WERI-Rb-1 (cell line): ENCODE measurements around the gene SERPINA5.

Experiments used
- DNase-seq: peaks from one replicate; pipeline ENCODE4 v3.0.0-alpha.2; 2020
- H3K27ac ChIP-seq: fragments of 250-450 bp; sonication (Bioruptor Pico); 2 replicates; pipeline ENCODE4 v1.5.1; 2020; ENCODE audit warnings: mild to moderate bottlenecking, moderate library complexity
- H3K27me3 ChIP-seq: fragments of 250-450 bp; sonication (Bioruptor Pico); 2 replicates; pipeline ENCODE4 v1.5.1; 2021; ENCODE audit warnings: mild to moderate bottlenecking, low read depth, moderate library complexity; ENCODE audit not compliant: insufficient read depth, severe bottlenecking
- H3K36me3 ChIP-seq: fragments of 250-450 bp; sonication (Bioruptor Pico); 2 replicates; pipeline ENCODE4 v1.5.1; 2020; ENCODE audit warnings: mild to moderate bottlenecking, moderate library complexity
- H3K4me3 ChIP-seq: 2 replicates; pipeline ENCODE4 v1.5.1; 2011; ENCODE audit warnings: low read depth, mild to moderate bottlenecking, control low read depth, low read length
- H3K9me3 ChIP-seq: fragments of 250-450 bp; sonication (Bioruptor Pico); 2 replicates; pipeline ENCODE4 v1.5.1; 2021; ENCODE audit warnings: mild to moderate bottlenecking, moderate library complexity; ENCODE audit not compliant: severe bottlenecking
- TF ChIP-seq, protein P1 (sequence below): IDR thresholded peaks from 2 replicates; pipeline ENCODE4 v1.5.1; 2011; ENCODE audit warnings: low read depth, mild to moderate bottlenecking, control low read depth, inconsistent platforms, low read length

The SERPINA5 gene

DNA sequence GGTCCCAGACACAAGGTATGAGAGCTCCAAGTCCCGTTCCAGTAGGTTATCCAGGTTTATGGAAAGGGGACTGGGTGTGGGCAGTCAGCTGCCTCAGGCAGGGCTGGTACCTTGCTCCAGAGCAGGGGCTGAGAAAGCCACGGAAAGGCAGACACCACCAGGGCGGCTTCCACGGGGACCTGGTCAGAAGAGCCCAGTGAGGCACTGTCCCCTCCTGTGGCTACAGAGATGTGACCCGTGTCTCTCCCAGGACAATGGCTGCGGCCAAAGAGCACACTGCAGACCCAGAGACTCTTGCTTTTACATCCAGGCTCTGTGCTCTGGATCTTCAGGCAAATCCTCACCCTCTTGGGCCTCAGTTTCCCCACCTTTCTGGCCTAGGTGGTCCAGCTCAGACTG is 11.2 kb upstream of the SERPINA5 start:
- DNase-seq, result no peak
- H3K9me3 ChIP-seq, result no peaks in the 10 kb centered on the region
- H3K36me3 ChIP-seq, result no peaks in the 10 kb centered on the region
- peaks cover 88% of the 10 kb centered on the region for H3K27me3 ChIP-seq
- no peak overlapping the region for H3K27ac ChIP-seq
- no peak overlapping the region for H3K4me3 ChIP-seq
- TF ChIP-seq, protein P1, sequence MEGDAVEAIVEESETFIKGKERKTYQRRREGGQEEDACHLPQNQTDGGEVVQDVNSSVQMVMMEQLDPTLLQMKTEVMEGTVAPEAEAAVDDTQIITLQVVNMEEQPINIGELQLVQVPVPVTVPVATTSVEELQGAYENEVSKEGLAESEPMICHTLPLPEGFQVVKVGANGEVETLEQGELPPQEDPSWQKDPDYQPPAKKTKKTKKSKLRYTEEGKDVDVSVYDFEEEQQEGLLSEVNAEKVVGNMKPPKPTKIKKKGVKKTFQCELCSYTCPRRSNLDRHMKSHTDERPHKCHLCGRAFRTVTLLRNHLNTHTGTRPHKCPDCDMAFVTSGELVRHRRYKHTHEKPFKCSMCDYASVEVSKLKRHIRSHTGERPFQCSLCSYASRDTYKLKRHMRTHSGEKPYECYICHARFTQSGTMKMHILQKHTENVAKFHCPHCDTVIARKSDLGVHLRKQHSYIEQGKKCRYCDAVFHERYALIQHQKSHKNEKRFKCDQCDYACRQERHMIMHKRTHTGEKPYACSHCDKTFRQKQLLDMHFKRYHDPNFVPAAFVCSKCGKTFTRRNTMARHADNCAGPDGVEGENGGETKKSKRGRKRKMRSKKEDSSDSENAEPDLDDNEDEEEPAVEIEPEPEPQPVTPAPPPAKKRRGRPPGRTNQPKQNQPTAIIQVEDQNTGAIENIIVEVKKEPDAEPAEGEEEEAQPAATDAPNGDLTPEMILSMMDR, result no peak

DNA sequence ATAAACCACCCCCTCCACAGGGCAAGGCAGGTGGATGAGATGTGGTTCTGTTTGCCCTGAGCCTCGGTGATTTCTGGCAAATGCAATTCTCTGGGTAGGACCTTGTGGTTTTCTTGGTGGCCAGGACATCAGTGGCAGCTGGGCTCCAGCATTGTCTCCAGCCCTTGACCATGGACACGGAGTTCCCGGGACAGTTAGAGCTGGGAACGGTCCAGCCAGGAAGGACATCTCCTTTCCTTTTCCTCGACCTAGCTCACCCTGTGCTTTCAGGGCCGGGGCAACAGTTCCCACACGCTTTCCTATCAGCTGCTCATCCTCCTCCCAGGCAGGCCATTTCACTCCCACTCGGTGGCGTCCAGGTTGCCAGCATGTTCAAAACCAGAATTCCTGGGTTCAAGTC is 10.8 kb upstream of the SERPINA5 start:
- Histone ChIP-seq H3K4me3 (no peak overlapping the region), H3K27ac (no peak overlapping the region), H3K27me3 (peaks cover 91% of the 10 kb centered on the region), H3K9me3 (no peaks in the 10 kb centered on the region), H3K36me3 (no peaks in the 10 kb centered on the region)
- TF ChIP-seq, protein P1, result no peak
- no peak for DNase-seq

- Histone ChIP-seq H3K27ac (no peak overlapping the region), H3K36me3 (no peaks in the 10 kb centered on the region), H3K27me3 (peaks cover 86% of the 10 kb centered on the region), H3K9me3 (no peaks in the 10 kb centered on the region), H3K4me3 (no peak overlapping the region)
- DNase-seq, result no peak
- TF ChIP-seq, protein P1, result no peak
Measured at GRCh38 chr14:94571395-94571794, 9.8 kb upstream of the SERPINA5 start.

DNA sequence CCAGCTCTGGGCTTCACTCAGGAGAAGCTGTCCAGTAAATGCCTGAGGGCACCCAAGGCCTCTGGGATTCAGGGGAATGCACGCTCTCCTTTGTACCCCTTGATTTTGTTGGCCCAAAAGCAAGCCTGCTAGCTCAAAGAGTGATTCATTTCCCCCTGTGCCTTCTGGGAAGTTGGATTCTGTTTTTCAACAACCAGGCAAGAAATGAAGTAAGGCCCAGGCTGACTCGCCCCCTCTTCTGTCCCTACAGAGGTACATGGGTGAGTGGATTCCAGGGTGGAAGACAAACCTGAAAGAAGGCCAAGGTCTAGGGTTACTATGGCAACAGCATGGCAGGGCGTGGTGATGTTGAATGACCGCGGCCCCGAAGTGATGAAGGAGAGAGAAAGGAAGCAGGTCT is 9.3 kb upstream of the SERPINA5 start:
- no peak for DNase-seq
- TF ChIP-seq, protein P1, result no peak
- H3K27me3 ChIP-seq, result peaks cover 83% of the 10 kb centered on the region
- no peaks in the 10 kb centered on the region for H3K36me3 ChIP-seq
- H3K4me3 ChIP-seq, result no peak overlapping the region
- H3K9me3 ChIP-seq, result no peaks in the 10 kb centered on the region
- H3K27ac ChIP-seq, result no peak overlapping the region

- H3K9me3 ChIP-seq, result no peaks in the 10 kb centered on the region
- peaks cover 80% of the 10 kb centered on the region for H3K27me3 ChIP-seq
- DNase-seq, result no peak
- TF ChIP-seq, protein P1, result no peak
- H3K27ac ChIP-seq, result no peak overlapping the region
- H3K4me3 ChIP-seq, result no peak overlapping the region
- H3K36me3 ChIP-seq, result no peaks in the 10 kb centered on the region
Measured at GRCh38 chr14:94572637-94573303, 8.5 kb upstream of the SERPINA5 start.
